Left lung (tissue), 10 donors: Measurements from ENCODE around the gene TIAL1. TPM values are rescaled to one million over a fixed set of nuclear protein-coding genes. Genes with fewer than 3 reads are reported as not detected.
A peak's percentile ranks its signal among the peaks of the same experiment; 100 is the strongest.

Source experiments
- ATAC-seq: fragments of 200-7000 bp; cut with Tn5 transposase; one replicate; pipeline ENCODE4 v1.9.1; 2020; ENCODE audit warnings: moderate library complexity
- DNase-seq, 4 donors: peaks; one replicate each; pipeline ENCODE4 v3.0.0-alpha.2; 2013 to 2020
- H3K27ac ChIP-seq, 2 donors: fragments of 200-600 bp; sonication (generic) in 1 of 2; one replicate each; pipeline versions ENCODE4 v1.5.0 to v1.8.0; 2020 to 2021
- H3K27me3 ChIP-seq, 2 donors: fragments of 200-600 bp; sonication (generic) in 1 of 2; one replicate each; pipeline versions ENCODE4 v1.5.0 to v1.8.0; 2020 to 2021
- H3K36me3 ChIP-seq, 2 donors: fragments of 200-600 bp; sonication (generic) in 1 of 2; one replicate each; pipeline versions ENCODE4 v1.5.0 to v1.8.0; 2020 to 2021
- H3K4me1 ChIP-seq, 2 donors: fragments of 200-600 bp; one replicate each; pipeline ENCODE4 v1.8.0; 2021
- H3K4me3 ChIP-seq, 2 donors: fragments of 200-600 bp; sonication (generic) in 1 of 2; one replicate each; pipeline versions ENCODE4 v1.5.0 to v1.8.0; 2020 to 2021; ENCODE audit warnings: mild to moderate bottlenecking in 1 of 2
- H3K9me3 ChIP-seq, 2 donors: fragments of 200-600 bp; sonication (generic) in 1 of 2; one replicate each; pipeline versions ENCODE4 v1.5.0 to v1.8.0; 2020 to 2021
- intact Hi-C, 2 donors: fragments of 100-400 bp; cut with DNase I; formaldehyde crosslinking; loops; one replicate each; pipeline versions ENCODE4 v1.11.2 to v1.14.2; 2022
- polyA plus RNA-seq, 6 donors: library from polyadenylated mRNA; unstranded; fragments of 120-200 nt; gene quantifications; one replicate each; pipeline ENCODE4 v1.2.1, GENCODE V29; 2013; ENCODE audit not compliant: insufficient read length in 6 of 6
- total RNA-seq, 2 donors: library from RNA; stranded (reverse); fragmentation: NEBNext Ultra II Directional; extraction: Animal tissue kit (Norgen Biotek cat#: 25700); gene quantifications; one replicate each; pipeline ENCODE4 v1.2.1, GENCODE V29; 2021
- TF ChIP-seq, protein P1 (sequence below), 2 donors: fragments of 200-600 bp; sonication (generic) in 1 of 2; IDR thresholded peaks; one replicate each; pipeline versions ENCODE4 v1.5.0 to v1.8.0; 2021; ENCODE audit warnings: antibody characterized with exemption in 2 of 2
- donor health status: DM: no; HTN: yes; CAD: no.
- donor health status: DM: no; HTN: no; CAD: no.

The TIAL1 gene
- total and polyA plus RNA-seq, 8 donors: 101 to 214 (median 198) TPM

DNA sequence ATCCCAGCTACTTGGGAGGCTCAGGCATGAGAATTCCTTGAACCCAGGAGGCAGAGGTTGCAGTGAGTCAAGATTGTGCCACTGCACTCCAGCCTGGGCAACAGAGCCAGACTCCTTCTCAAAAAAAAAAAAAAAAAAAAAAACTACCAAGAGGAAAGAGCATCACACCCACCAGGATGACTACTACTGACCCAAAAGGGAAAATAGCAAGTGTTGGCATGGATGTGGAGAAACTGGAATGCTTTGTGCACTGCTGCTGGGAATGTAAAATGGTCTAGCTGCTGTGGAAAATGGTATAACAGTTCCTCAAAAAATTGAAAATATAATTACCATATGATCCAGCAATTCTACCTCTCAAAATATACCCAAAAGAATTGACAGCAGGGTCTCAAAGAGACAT lies 7.7 kb upstream of the TIAL1 start:
- no peak for DNase-seq
- intact Hi-C loops: no loop called here
- Histone ChIP-seq H3K9me3 (no peaks in the 10 kb centered on the region), H3K4me3 (no peak overlapping the region), H3K36me3 (no peaks in the 10 kb centered on the region), H3K4me1 (no peaks in the 10 kb centered on the region), H3K27me3 (no peaks in the 10 kb centered on the region), H3K27ac (no peak overlapping the region)
- no peak for ATAC-seq
- TF ChIP-seq, protein P1, sequence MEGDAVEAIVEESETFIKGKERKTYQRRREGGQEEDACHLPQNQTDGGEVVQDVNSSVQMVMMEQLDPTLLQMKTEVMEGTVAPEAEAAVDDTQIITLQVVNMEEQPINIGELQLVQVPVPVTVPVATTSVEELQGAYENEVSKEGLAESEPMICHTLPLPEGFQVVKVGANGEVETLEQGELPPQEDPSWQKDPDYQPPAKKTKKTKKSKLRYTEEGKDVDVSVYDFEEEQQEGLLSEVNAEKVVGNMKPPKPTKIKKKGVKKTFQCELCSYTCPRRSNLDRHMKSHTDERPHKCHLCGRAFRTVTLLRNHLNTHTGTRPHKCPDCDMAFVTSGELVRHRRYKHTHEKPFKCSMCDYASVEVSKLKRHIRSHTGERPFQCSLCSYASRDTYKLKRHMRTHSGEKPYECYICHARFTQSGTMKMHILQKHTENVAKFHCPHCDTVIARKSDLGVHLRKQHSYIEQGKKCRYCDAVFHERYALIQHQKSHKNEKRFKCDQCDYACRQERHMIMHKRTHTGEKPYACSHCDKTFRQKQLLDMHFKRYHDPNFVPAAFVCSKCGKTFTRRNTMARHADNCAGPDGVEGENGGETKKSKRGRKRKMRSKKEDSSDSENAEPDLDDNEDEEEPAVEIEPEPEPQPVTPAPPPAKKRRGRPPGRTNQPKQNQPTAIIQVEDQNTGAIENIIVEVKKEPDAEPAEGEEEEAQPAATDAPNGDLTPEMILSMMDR (IDR thresholded peaks at IDR 0.05): no peak

DNA sequence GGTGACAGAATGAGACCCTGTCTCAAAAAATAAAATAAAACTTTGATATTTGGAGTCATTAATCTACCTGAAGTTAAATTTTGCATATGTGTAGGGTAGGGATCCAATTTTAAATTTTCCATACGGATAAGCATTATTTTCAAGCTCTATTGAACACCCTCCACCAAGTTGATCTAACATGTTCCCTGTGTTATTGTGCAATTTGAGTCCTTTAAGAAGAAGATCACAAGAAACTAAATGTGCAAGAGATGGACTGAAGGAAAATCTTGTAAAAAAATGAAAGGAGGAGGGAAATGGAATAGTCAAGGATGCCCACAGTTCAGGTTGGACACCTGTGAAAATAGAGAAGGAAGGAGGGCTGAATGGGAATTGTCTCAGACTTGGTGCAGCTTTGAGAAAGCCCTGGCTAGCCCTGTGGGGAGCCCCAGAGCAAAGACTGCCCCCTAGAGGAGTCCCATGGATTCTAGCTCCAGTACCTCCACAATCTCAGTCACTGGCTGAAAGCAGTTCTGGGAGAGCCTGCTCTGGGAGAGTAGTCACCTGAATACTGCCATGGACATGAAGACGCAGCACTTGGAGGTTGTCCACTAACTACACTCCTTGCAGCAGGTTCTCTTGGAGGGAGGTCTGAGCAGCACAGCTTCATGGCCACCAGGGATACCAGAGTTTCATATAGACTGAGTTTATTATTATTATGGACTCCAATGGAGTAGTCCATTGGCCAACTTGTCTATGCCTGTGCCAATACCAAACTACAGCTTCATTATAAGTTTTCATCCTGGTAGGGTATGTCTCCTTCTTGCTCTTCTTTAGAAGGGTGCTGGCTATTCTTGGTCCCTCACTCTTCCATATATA lies 5.7 kb upstream of the TIAL1 start:
- Histone ChIP-seq H3K27me3 (no peaks in the 10 kb centered on the region), H3K9me3 (no peaks in the 10 kb centered on the region), H3K4me3 (no peak overlapping the region), H3K27ac (no peak overlapping the region), H3K4me1 (peaks cover 3 to 4% of the 10 kb centered on the region in 2 donors), H3K36me3 (no peaks in the 10 kb centered on the region)
- intact Hi-C loops: no loop called here
- ATAC-seq: peak; percentile 83
- TF ChIP-seq, protein P1 (IDR thresholded peaks at IDR 0.05): peak in 1 of 2 donors; percentile 47
- DNase-seq: peak in 2 of 4 donors; percentile 8 to 40

DNA sequence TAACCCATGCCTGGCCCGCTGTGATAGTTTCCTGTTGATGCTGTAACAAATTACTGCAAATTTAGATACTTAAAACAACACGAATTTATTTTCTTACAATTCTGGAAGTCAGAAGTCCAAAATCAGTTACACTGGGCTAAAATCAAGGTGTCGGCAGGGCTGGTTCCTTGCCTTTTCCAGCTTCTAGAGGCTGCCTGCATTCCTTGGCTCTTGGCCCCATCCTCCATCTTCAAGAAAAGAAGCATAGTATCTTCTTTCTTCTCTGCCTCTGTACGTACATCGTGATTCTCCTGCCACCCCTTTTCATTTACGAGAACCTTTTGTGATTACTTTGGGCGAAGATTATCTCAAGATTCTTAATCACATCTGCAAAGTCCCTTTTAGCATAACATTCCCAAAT lies 1.6 kb upstream of the TIAL1 start:
- H3K4me3 ChIP-seq: no peak overlapping the region
- TF ChIP-seq, protein P1 (IDR thresholded peaks at IDR 0.05): no peak
- intact Hi-C loops: no loop called here
- DNase-seq: no peak
- no peak overlapping the region for H3K27ac ChIP-seq
- H3K4me1 ChIP-seq: peaks cover 18 to 30% of the 10 kb centered on the region in 2 donors
- no peaks in the 10 kb centered on the region for H3K9me3 ChIP-seq
- ATAC-seq: no peak
- no peaks in the 10 kb centered on the region for H3K27me3 ChIP-seq
- peaks cover 0 to 6% of the 10 kb centered on the region in 2 donors for H3K36me3 ChIP-seq

DNA sequence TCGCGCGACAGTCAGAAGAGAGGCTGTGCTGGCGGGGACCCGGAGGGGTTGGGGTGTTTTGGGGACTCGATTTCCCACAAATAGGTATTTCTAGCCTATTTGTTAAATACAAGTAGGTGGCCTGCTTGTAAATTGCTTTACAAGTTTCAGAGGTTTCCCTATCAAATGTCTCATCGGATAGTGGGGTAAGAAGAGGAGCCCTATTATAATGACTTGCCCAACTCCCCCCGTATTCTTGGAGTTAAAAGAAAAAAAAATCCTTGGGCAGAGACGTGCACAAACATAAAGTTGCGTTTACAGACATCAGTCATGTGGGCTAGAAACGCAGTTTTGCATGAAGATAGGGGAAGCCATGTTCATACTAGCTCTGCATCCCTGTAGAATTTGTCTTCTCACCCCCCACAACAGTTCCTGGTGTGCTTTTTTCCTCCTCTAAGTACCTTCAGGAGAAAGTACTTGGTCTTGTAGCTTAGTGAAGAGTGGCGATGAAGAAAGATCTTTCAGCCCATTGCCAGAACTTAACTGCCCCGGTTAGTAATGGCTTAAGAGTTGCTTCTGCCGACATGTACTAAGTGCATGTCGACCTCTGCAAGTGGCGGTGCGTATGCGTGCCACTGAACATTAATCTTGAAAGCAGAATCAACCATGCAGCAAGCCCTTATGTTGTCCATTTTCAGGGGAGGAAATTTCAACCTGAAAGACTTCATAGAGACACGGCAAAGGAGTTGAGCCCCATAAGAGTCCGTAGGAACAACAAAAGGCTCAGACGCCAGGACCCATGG lies 832 bp upstream of the TIAL1 start:
- H3K27me3 ChIP-seq: no peaks in the 10 kb centered on the region
- peaks cover 0 to 6% of the 10 kb centered on the region in 2 donors for H3K36me3 ChIP-seq
- no peak for DNase-seq
- no peak for ATAC-seq
- peak overlapping the region; percentile 31 to 86 for H3K4me3 ChIP-seq
- TF ChIP-seq, protein P1 (IDR thresholded peaks at IDR 0.05): no peak
- peaks cover 25 to 38% of the 10 kb centered on the region in 2 donors for H3K4me1 ChIP-seq
- intact Hi-C loops: no loop called here
- H3K9me3 ChIP-seq: no peaks in the 10 kb centered on the region
- H3K27ac ChIP-seq: peak overlapping the region; percentile 98 to 99
